Subcutaneous adipose tissue (tissue), 4 donors: ENCODE data around the gene RIPOR3. TPM values are rescaled to one million over a fixed set of nuclear protein-coding genes. Genes with fewer than 3 reads are reported as not detected.

Source experiments
- CTCF ChIP-seq: fragments of 450-650 bp; IDR thresholded peaks from one replicate; pipeline ENCODE4 v1.5.1; 2016; ENCODE audit warnings: low read depth, mild to moderate bottlenecking, control low read depth, antibody characterized with exemption, moderate library complexity
- total RNA-seq, 4 donors: library from RNA; depleted of rRNA; stranded (reverse); fragments of >200 nt; gene quantifications; one replicate each; pipeline ENCODE4 v1.1.0, GENCODE V29; 2016

The RIPOR3 gene
- total RNA-seq, 4 donors from 2014 or later = 8.8 to 63.0 (median 37.3) TPM

GRCh38 chr20:50731055-50731929 is 40.0 kb upstream of the RIPOR3 start, which contains the start of gene PARD6B:
TSS of gene PARD6B (plus strand) at chr20:50731580. CDS start at chr20:50731787, 207 bp downstream.
- TF ChIP-seq CTCF = peak; percentile 52

GRCh38 chr20:50730765-50731054 is 39.4 kb upstream of the RIPOR3 start:
- TF ChIP-seq CTCF = no peak

GRCh38 chr20:50729901-50730764 is 38.8 kb upstream of the RIPOR3 start:
- TF ChIP-seq CTCF = peak; percentile 88

DNA sequence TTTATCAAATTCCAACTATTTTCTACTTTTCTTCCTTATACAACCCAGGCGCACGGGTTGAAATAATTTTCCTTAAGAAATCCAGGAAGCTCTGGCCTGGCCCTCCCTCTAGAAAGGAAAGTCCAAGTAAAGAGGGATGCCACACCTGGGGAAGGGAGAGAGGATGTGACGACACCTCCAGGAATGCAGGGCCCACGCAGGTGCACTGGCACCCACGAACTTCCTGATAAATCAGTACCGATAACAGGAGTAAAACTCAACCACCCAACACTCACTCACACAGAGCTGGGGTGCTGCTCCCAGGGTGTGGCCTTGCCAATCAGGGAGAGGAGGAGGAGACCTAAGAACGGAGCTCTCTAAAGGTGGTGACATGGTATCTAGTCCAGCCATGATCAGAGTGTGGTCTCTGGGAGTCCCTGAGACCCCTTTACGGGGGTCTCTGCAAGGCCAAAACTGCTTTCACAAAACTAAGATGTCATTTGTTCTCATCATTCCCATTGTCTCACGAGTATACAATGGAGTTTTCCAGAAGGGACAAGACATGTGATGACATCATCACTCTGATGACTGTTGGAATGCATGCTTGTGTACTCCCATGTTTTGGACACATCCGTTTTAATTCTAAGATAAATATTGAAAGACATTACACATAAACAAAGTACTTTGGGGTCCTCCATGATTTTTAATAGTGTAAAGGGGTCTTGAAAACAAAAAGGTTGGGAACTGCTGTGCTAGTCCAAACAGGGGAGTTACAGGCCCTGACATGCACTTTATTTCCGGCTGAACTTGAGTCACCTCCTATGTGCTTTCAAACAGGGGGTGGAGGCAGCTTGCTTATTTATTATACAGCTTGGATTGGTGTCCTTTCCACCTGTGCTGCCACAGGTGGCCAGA is 37.9 kb upstream of the RIPOR3 start:
- TF ChIP-seq CTCF = no peak

- TF ChIP-seq CTCF = no peak
Measured at GRCh38 chr20:50728486-50728980, 37.2 kb upstream of the RIPOR3 start.

DNA sequence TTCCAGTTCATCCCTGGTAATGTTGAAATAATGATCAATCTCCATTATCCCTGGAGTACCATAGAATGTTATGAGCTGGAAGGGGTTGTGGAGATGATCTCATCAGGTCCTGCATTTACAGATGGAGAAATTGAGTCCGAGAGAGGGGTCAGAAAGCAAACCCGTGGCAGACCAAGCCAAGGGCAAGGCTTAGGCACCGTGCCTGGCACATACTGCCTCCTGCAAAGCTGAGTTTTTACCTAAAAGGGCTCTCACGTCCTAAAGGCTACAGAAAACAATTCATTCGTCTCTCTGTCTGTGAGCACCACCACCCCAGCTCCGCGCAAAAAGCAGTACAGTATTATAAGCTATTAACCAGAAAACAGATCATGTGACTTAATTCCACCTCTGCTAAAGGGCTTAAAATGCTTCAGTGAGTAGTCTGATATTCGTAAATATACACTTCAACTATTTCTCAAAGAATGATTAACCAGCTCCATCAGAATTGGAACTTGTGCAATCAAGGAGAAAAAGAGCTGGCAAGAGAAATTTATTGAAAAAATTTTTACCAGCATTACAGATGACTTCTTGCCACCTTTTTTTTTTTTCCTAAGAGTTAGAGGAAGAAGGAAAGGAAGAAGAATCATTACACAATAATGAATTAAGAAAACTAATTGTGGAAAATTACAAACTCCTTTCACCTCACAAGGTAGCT is 36.6 kb upstream of the RIPOR3 start:
- no peak for TF ChIP-seq CTCF
